H54 (cell line): ENCODE results near the gene SLC25A24.

ENCODE experiments used
- DNase-seq: peaks from one replicate; pipeline ENCODE4 v3.0.0; 2011; ENCODE audit warnings: low spot score, mixed read lengths; ENCODE audit not compliant: insufficient read length
- FAIRE-seq: peaks from 3 replicates; lab custom pipeline; 2011; peaks lifted over from hg19 to GRCh38; lab: Jason Lieb, UNC
- POLR2A ChIP-seq: IDR thresholded peaks from 2 replicates; pipeline ENCODE4 v1.6.1; 2011; ENCODE audit warnings: low read depth, mild to moderate bottlenecking, low read length

SLC25A24 gene

GRCh38 chr1:108109295-108109973 lies 90.7 kb downstream of the SLC25A24 start:
- FAIRE-seq, result no peak
- DNase-seq, result no peak
- no peak for TF ChIP-seq POLR2A

GRCh38 chr1:108108119-108108518 lies 92.0 kb downstream of the SLC25A24 start:
- no peak for FAIRE-seq
- no peak for DNase-seq
- no peak for TF ChIP-seq POLR2A

GRCh38 chr1:108107658-108108057 lies 92.5 kb downstream of the SLC25A24 start:
- TF ChIP-seq POLR2A, result no peak
- DNase-seq (peak; percentile 57), FAIRE-seq (peak; percentile 98)

- DNase-seq, result no peak
- FAIRE-seq, result no peak
Measured at GRCh38 chr1:108106775-108107174, 93.4 kb downstream of the SLC25A24 start.

GRCh38 chr1:108100148-108100547 lies 100.0 kb downstream of the SLC25A24 start:
- TF ChIP-seq POLR2A, result no peak
- DNase-seq (no peak), FAIRE-seq (no peak)

More at GRCh38 chr1:108106775-108107174, 93.4 kb downstream of the SLC25A24 start:
- no peak for TF ChIP-seq POLR2A

- TF ChIP-seq POLR2A, result no peak
- DNase-seq, result no peak
- FAIRE-seq, result no peak
Measured at GRCh38 chr1:108097018-108097417, 103.1 kb downstream of the SLC25A24 start.

GRCh38 chr1:108096089-108096488 lies 104.1 kb downstream of the SLC25A24 start:
- no peak for TF ChIP-seq POLR2A
- no peak for DNase-seq
- no peak for FAIRE-seq

- DNase-seq, result no peak
- TF ChIP-seq POLR2A, result no peak
- no peak for FAIRE-seq
Measured at GRCh38 chr1:108089477-108089876, 110.7 kb downstream of the SLC25A24 start.

- FAIRE-seq (no peak), DNase-seq (no peak)
- no peak for TF ChIP-seq POLR2A
Measured at GRCh38 chr1:108085628-108086027, 114.5 kb downstream of the SLC25A24 start.

- TF ChIP-seq POLR2A, result no peak
- DNase-seq (no peak), FAIRE-seq (no peak)
Measured at GRCh38 chr1:108084866-108085477, 115.2 kb downstream of the SLC25A24 start.
